Fibroblast of upper back skin (primary cell): ENCODE data around the gene MOSPD2.
A peak's percentile ranks its signal among the peaks of the same experiment; 100 is the strongest.

Experiments
- DNase-seq: peaks from one replicate; pipeline ENCODE4 v3.0.0-alpha.2; 2013

MOSPD2 gene

DNA sequence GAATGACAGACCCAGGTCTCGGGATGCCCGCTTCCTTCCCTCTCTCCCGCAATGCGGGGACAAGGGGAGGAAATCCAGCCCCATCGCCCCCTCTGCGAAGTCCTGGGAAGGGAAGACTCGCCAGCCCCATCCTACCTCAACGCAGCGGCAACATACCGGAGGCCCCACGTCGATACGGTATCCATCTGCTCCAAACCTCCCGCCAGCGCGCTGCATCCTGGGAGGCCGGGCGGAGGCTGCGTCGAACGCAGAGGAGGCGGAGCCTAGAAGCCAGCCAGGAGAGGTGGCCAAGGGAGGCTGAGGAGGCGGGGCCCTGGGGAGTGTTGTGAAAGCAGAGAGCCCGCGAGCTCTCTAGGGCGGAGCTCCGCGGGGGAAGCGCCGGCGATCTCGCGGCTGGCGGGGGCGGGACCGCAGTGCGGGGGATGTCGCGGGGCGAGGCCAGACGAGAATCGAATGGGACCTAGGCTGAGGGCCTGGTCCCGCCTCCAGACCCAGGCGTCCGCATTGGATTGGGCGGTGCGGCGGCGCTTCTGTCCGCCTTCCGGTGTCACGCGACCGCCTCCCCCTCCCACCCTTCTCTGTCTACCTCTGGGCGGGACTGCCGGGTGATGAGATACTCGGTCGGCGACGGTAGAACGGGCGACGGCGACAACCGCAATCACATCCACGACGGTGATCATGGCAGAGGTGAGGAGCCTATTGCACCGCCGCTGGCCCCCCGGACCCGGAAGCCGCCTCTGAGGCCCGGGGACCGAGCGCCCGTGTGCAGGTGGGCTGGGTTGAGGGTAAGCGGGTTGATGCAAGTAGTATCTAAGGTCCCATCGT is at the start of gene MOSPD2, which contains the start of gene FANCB:
TSS of gene MOSPD2 (plus strand) at position 571 of the 825 bp plus-strand sequence. CDS start at position 679, 108 bp downstream.
TSS of gene FANCB (minus strand) at position 219 of the 825 bp plus-strand sequence. CDS start 7,559 bp downstream, outside the sequence.
- peak; percentile 95 for DNase-seq

DNA sequence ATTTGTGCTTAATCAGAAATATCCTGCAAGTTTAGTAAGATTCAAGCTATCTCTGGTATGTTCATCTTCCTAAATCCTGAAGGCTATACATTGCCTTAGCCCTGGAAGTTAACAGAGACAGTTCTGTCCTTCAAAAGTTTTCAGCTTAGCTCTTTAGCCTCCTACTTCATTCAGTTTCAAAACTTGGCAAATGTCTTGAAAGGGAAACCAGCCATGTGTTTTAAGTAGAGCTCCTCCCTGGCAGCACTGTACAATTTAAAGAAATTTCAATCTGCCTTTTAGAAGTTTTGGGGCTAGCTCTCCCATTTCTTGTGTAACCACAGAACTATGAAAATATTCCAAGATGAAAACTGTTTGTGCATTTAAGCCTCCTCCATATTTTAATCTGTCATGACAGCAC is 47.4 kb upstream of the MOSPD2 start:
- DNase-seq, result peak; percentile 7

DNA sequence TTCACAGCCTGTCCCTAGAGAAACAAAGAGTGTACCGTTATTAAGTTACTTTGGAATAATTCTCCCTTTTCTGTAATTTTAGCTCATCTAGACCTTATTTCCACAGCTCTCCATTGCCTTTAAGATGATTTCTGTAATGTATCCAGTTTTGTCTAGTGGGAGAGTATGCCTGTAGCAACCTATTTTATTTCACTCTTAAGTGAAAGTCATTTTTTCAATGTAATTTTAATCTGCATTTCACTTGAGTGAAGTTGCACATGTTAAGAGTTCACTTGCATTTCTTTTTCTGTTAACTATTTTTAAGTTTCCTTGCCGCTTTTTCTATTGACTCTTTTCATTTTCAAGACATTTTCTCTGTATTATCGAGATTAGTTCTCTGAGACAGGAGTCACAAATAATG is 46.9 kb upstream of the MOSPD2 start:
- no peak for DNase-seq

- no peak for DNase-seq
Measured at GRCh38 chrX:14829643-14830042, 43.6 kb upstream of the MOSPD2 start.

- DNase-seq, result peak; percentile 66
Measured at GRCh38 chrX:14832151-14832550, 41.1 kb upstream of the MOSPD2 start.

DNA sequence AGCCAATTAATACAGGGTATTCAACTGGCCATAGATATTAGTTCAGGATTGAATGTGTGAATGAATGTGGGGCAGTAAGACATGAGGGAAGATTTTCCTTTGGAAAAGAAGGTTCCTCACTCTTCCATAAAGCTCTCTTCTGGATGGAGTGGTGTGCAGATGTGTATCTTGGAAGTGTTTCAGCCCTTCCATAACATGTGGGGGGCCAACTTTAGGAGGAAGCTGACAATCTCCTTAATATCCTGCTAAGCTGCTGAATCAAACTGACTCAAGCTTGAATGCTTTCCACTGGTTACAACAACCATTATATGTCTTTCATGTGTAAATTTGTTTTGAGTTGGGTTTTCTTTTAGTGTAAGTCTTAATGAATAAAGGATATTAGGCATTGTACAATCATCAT is 40.6 kb upstream of the MOSPD2 start:
- DNase-seq, result peak; percentile 55

- no peak for DNase-seq
Measured at GRCh38 chrX:14837155-14837554, 36.1 kb upstream of the MOSPD2 start.

- no peak for DNase-seq
Measured at GRCh38 chrX:14843666-14844065, 29.6 kb upstream of the MOSPD2 start.

GRCh38 chrX:14851526-14851925 is 21.7 kb upstream of the MOSPD2 start:
- DNase-seq, result no peak

GRCh38 chrX:14864631-14865030 is 8.6 kb upstream of the MOSPD2 start:
- DNase-seq, result peak; percentile 71

DNA sequence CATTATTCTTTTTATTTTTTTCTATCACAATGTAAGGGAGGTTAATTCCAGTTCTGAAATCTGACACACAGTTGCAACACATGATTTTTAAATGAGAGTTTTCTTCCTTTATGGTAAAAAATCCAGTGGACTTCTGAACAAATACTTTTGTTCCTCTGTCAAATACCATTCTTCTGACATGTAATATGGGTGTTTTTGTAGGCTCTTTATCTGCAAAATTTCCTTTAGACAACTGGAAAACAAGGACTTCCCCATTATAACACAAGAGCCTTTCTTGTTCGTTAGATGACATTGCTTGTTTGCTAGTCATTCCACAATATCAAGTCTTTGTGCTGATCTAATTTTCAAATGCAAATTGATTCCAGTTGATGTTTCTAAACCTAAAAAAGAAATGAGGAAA is 8.0 kb upstream of the MOSPD2 start:
- peak; percentile 32 for DNase-seq

DNA sequence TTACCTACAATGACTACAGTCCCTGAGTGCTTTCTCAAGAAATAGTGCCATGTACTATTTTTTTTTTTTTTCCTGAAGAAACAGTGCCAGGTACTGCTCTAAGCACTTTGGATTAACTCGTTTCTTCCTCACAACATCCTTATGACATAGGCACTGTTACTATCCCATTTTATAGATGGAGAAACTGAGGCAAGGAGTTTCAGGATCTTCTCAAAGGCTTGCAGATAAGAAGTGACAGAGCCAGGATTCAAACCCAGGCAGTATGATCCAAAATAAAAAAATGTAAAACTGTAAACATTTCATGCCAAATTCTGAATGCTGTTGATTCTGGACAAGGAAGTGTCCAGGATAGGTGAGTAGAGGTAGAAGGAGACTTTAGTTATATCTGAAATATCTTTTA is 1.5 kb upstream of the MOSPD2 start:
- no peak for DNase-seq

GRCh38 chrX:14872355-14872754 is 866 bp upstream of the MOSPD2 start:
- DNase-seq, result no peak

DNA sequence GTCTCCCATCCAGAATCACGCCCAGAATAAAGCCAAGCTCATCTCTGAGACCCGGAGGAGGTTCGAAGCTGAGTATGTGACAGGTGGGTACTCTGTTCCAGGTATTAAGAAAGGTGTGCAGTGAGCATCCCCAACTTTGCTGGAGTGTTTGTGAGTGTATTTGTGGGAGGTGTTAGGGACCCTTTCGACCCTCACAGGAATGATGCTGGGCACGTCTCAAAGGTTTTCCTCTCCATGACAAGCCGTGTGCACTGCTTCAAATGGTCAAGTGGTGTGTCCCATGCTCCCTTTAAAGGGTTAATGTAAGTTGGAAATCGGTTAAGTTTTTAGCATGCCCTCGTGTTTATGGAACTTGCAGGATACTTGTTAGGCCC is 442 bp downstream of the MOSPD2 start:
- DNase-seq, result no peak

DNA sequence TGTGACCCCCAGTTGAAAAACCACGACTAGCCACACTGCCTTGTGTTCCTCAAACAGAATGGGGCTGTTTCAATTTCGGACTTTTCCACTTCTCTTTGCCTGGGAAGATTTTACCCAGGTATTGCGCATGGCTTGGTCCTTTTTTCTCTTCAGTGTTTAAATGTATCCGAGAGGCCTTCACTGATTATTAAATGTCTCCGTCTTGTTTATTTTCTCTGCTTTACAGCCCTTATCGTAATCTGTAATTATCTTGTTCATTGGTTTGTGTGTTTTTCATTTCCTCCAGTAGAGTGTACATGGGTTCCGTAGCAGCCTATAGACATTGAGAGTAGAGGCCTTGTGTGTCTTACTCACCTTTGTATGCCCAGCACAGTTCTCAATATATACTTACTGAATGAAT is 2.4 kb downstream of the MOSPD2 start:
- DNase-seq, result no peak

DNA sequence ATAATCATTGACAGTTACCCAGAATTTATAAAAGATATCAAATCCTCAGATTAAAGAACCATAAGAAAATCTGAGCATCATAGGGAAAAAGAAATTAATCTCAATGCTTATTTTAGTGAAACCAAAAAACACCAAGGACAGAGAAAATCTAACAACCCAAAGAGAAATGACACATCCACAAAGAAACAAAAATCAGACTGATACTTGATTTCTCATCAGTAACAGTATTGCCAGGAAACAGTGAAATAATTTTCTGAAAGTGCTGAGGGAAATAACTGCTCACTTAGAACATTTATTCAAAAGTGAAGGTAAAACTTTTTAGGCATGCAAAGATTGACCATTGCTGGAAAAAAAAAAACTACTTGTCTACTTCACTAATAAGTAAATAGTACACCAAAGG is 10.6 kb downstream of the MOSPD2 start:
- no peak for DNase-seq

DNA sequence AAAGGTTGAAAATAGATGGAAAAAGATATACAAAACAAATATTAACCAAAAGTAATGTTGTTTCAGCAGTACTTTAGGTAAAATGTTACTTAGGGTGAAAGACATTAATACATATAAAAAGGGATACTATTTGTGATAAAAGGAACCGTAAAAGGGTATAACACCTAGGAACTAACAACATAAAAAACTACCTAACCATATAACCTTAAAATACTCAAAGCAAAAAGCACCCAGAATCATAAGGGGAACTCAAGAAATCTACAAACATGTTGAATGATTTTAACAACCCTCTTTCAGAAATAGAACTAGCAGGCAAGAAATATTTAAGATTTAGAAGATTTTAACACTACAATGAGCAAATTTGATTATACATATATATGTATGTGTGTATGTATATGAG is 11.5 kb downstream of the MOSPD2 start:
- DNase-seq, result no peak

GRCh38 chrX:14886252-14886651 is 13.0 kb downstream of the MOSPD2 start:
- DNase-seq, result no peak

DNA sequence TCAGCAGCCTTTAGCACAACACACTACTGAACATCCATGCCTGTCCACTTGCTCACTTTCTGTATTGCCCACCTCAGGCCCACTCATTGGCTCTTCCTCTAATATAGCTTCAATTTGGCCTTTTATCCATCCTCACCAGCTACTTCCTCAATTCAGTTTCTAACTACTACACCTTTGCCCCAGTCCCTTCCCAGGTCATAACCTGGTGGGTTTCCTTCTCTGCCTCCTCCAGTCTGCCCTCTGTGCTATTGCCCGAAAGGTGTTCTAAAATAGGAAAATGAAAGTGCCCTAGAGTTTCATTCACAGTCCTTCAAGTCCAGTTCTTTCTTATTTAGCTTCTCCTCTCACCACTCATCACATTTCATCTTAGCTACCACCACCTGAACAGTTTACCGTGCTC is 23.1 kb downstream of the MOSPD2 start:
- DNase-seq, result no peak

DNA sequence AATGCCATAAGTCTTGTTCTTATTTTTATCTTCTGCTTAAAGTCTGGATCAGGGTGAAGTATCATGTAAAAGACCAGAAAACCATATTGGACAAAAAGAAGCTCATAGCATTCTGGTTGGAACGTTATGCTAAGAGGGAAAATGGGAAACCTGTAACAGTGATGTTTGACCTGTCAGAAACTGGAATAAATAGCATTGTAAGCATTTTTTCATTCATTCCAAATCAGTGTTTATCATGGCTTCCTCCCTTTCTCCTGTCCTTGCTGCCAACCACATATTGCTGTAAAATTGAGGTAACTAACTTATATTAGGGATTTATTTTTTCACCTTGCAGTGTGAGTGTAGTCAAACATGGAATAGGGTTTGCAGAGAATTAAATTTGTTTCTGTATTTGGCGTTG is 23.8 kb downstream of the MOSPD2 start:
- DNase-seq, result no peak

DNA sequence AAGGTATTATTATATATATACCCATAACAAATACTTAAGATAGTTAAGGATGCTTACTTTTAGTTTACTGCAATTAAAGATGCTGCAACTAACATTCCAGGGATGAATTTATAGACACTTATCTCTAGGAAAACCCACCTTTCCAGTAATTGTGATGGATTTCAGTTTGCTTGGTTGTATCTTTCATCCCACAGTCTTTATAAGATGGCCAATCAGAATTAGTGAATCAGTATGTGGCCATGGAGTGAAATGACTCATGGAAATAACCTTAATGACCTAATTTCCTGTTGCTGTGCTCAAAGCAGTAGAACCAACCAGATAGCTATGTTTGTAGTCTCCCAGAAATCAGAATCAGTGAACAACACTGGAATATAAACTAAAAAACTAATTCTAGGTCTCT is 26.4 kb downstream of the MOSPD2 start:
- DNase-seq, result peak; percentile 44

DNA sequence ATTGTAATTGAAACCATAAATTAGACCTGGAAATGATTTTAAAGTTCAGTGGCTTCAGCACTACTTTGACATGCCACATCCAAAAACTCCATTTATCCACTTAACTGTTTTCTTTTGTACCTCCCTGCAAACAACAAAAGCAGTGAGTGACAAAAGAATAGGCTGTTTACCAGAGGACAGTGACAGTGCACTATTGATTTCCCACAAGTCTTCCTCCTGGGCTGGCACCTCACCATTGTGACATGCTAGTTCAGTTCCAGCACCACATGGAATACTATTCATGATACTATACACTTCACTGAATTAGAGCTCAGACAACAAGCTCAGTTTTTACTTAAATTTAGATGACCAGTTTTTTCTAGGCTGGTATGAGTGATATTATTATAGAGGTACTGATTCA is 29.3 kb downstream of the MOSPD2 start:
- no peak for DNase-seq

- peak; percentile 45 for DNase-seq
Measured at GRCh38 chrX:14903891-14904290, 30.7 kb downstream of the MOSPD2 start.

- no peak for DNase-seq
Measured at GRCh38 chrX:14913241-14913640, 40.0 kb downstream of the MOSPD2 start.

GRCh38 chrX:14915596-14915995 is 42.4 kb downstream of the MOSPD2 start:
- peak; percentile 4 for DNase-seq
